CD4-positive, alpha-beta T cell treated with Interleukin-15 for 1 hour (primary cell): ENCODE measurements around the gene DRD3.
A peak's percentile ranks its signal among the peaks of the same experiment; 100 is the strongest.

Experiments used
- DNase-seq: peaks from one replicate; pipeline ENCODE4 v3.0.0-alpha.2; 2020

Gene DRD3

DNA sequence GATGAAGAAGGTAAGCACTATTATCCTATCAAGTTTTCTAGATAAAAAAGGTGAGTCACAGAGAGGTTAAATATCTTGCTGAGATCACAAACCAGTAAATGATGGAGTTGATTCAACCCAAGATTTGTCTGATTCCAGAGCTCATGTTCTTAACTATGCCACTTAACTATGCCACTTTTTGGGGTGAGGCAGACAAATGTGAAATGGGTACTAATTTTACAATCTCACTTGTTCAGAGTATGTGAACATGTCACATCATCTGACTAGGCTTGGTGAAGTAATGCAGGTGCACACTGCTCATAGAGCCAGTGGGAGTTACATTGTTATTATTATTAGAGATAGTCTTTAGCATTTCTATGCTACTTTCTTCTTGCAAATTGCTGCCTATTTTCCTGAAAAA is 2.0 kb downstream of the DRD3 start:
- DNase-seq = no peak

DNA sequence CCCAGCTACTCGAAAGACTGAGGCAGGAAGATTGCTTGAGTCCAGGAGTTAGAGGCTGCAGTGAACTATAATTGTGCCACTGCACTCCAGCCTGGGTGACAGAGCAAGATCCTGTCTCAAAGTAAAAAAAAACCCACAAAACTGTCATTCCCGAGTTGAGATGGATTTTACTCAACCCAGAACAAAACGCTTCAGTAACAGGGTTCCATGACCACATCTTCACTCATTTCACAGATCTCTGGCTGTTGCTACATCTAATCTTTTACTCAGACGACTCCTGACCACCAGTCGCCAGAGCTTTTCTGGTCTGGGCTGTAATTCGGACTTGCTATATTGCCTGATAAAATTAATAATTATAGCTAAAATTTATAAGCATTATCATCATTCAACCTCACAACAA is 2.4 kb downstream of the DRD3 start:
- no peak for DNase-seq

DNA sequence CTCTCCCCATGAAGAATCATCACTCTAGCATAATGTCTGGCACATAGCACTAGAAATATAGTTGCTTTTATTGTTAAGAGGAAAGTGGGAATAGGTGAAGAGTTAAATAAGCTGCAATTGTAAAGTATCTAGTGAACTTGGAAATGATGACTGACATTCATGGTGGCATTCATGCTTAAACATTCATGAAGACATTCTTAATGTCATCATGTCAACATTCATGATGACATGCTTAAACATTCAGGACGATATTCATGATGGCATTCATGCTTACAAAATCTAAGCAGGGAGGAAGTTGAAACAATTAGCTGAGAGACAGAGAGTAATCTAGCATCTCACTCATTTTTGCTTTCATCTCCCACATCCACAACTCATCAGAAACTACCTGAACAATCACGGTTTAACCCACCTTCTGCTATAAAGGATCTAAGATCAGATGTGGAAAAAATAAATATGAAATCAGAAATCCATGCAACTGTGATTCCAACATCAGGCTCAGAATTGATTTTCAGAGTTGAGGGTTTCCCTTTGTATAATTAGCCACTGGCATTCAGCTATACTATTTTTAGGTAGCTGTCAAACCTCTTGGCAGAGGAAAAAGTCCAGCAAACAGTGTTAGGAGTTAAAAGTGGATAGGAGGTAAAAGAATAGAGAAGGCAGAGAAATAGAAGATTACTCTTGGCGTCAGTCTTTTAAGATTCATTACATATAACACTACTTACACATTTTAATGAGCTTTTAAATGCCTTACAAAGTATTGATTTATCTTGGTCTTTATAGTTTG is 3.5 kb downstream of the DRD3 start:
- DNase-seq = no peak

DNA sequence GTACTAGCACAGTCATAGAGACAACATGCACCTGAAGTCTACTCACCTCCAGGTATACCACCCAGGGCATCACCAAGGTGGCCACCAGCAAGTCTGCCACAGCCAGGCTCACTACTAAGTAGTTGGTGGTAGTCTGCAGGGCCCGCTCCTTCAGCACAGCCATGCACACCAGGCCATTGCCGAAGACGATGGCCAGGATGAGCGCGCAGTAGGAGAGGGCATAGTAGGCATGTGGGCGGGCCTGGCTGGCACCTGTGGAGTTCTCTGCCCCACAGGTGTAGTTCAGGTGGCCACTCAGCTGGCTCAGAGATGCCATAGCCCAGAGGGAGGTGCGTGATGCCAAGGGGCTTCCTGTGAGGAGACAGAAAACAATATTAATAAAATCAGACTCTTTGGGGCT is 7.2 kb downstream of the DRD3 start:
- DNase-seq = no peak

DNA sequence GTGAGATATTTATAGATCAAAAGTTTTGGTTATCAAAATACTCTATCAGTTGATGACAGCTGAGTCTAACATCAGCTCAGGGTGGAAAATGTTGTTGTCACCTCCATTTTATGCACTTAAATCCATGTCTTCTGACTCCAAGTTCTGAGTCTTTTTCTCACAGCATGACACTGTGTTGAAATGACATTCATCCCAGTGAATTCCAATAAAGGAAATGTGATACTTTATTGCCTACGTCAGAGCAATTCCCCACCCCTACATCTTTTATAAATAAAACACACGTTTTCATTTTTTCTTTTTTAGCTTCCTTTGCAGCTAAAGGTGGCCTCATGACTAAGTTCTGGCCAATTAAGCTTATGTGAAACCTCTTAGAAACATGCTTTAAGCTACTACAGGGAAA is 10.7 kb downstream of the DRD3 start:
- no peak for DNase-seq

DNA sequence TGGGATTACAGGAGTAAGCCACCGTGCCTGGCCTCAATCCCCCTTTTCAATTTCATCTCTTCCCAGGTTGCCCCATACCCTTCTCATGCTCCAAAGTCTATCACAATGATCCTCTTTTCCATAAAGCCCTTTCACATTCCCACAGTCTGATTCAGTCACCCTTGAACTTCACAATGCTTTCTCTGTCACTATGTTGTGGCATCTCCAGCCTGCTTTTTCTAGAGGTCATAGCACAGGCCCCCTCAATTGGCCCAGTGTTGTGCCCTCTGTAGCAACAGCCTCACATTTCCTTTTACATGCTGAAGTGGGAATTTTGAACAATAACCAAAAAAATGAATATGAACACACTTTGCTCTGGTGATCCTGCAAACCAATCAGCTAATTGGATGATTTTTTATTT is 21.5 kb downstream of the DRD3 start:
- no peak for DNase-seq

DNA sequence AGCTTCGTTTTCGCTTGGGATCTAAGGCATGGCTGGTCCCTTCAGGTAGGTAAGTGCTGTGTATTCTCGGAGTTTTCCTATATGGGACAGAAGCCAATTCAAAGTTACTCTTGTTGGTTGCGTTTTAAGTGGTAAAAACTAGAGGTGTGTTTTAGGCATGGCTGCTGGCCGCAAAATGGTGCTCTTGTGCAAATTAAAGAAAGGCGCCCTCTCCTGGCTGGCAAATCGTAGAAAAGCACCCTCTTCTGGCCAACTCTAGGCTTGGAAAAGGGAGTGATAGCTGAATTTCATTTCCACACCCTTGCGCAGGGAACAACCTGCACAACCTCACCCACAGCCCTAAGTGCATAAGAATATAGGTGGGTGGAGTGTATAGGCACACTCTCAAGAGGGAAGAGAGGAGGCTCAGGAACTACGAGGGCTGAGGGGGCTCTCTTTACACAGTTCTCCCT is 23.5 kb downstream of the DRD3 start:
- peak; percentile 20 for DNase-seq

DNA sequence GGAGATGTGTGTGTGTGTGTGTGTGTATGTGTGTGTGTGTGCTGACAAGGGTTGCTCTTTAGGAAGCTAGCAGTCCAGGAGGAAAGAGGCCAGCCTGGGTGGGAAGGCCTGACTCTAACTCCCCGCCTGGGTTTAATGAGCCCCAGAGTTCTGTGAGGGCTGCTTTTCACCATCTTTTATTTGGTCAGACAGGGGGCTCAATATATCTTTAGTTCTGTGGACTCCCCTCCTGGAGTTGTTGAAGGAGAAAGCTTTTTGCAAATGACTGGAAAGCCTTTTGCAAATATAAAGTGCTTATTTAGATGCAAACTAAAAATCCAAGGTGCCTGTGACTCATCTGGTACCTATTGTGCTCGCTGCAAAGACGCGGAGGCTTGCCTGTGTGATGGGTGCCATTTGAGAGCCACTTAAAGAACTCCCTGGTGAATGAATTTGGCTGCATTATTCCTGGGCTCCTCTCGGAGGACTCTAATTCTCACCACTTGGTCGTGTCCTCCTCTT is 24.5 kb downstream of the DRD3 start:
- DNase-seq = no peak

DNA sequence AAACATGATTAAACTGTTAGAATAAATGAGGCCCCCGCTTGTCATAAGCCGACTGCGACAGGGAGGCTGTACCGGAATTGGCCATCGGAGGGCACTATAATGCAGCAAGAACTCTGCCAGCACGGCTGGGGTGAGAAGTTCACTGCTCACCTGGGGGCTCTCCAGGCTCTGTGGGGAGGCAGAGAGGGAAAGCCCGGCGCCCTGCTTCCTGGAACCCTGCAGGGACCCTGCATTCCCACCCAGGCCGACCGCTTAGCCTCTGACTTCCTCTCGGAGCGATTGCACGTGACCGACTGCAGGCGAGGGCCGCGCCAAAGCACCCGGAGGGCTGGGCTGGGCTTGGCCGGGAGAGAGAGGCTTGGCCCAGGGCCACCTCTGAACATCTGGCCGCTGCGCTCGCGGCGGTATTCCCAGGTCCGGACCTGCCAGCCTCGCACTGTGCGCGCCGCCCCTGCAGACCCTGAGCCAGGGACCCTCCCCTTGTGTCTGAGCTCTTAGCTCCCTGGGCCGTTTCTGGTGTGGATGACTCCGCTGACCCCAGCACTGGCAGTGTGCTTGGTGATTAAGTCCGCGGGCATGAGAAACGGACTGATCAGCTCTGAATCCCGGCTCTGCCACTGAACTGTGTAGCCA is 26.2 kb downstream of the DRD3 start:
- DNase-seq = peak; percentile 80

DNA sequence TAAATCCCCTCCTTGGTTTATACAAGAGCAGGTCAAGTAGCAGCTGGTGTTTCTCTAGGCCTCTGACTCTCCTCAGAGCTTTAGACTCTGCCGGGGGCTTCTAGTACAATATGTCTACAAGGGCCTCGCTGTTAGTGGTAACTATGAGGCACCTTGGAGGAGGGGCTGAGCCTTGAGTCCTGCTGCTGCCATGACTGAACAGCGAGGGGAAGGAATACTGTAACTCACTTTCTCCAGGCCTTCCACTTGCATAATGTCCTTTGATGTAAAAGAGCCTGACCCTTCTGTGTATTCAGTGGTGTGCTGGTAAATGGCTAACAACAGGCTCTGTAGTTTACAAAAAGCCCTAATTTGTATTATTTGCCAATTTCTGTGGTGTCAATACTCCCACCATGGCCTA is 27.8 kb downstream of the DRD3 start:
- no peak for DNase-seq

DNA sequence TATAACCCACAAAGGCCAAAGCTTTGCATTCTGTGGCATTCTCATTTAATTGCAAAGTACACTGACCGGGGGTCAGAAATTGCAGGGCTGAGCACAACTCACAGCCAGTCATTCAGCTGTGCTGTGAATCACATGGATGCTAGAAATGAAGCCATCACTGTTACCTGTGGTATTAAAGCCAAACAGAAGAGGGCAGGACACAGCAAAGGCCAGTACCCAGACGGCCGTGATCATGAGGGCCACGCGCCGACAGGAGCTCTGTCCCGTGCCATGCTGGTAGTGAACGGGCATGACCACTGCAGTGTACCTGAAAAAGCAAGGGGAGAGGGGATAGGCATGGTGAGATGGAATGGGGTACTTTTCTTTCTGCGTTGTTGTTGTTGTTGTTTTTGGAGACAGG is 31.6 kb downstream of the DRD3 start:
- no peak for DNase-seq

DNA sequence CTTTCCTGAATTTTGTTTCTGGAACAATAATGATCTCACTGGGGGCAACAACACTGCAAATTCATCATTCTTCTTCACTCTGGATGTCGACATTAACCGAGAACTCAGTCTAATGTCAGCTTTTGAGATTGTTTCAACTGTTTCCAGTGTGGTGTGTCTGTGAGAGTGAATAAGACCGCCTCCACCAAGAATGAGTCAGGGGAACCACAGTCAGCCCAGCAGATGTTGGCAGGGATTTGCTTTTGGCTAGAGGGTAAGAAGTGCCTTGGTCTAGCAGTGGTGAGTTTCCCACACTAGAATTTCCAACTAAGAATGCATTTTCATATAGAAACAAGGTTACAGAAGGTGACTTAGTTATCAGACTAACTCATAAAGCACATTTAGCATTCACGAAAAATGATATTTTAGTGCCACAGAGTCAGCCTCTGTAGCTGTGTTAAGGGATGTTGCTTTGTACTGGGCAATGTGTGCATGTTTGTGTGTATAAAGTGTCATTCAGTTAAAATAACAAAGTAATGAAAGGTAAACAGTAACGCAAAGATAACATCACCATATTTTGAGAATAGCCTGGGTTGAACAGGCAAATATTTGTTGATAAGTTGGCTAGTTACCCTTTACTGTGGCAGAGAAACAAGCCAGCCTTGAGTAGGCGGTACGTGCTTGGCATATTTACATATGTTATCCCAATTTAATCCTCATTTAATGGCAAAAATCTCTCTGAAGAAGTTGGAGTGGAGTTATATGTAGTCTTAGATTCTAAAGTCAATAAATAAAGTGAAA is 33.8 kb downstream of the DRD3 start:
- no peak for DNase-seq

DNA sequence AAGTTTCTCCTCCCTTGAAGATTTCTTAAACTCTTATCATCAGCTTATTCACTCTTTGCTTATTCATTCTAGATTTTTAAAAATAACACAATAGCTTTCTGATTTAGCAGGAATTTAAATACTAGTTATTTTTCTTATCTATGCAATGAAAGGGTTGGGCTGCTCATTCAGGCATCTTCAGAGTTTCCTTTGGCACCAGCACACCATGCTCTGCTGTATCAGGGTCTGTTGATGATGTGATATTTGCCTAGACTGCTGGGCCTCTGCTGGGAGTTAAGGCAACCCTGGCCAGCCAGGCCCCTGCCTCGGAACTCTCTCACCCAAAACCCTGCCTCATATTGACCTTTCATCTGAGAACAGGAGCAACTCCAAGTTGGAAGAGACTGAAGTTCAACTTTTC is 35.0 kb downstream of the DRD3 start:
- no peak for DNase-seq

DNA sequence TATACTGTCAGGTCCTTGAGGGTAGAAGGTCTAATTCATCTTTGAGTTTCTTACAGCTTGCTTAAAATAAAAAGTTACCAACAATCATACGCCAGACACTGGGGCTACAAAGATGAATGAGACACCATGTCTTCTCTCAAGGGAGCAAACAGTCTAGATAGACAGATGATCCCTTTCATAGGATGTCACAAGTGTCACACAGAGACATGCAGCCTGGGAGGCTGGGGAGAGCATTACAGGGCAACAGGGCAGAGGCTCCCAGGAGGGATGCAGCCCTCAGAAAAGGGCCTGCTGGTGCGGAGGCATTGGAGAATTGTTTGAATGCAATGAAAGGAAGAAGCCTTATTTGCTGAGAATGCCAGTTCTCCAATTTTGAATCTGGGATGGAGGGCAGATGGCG is 39.0 kb downstream of the DRD3 start:
- DNase-seq = no peak

DNA sequence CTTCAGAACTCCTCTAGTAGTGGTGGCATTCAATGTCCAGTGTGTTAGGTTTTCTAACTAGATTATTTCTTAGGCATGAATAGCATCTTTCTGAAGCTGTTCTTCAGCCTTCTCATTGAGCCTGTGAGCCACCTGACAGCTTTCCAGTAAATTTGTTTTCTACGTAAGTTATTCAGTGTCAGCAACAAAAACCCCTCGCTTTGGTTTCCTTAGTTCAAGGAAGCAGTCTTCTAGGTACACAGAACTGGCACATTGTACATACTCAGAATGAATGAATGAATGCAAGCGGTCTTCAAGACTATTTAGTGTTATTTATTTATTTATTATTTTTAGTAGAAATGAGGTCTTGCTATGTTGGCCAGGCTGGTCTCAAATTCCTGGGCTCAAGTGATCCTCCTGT is 44.9 kb downstream of the DRD3 start:
- DNase-seq = no peak

DNA sequence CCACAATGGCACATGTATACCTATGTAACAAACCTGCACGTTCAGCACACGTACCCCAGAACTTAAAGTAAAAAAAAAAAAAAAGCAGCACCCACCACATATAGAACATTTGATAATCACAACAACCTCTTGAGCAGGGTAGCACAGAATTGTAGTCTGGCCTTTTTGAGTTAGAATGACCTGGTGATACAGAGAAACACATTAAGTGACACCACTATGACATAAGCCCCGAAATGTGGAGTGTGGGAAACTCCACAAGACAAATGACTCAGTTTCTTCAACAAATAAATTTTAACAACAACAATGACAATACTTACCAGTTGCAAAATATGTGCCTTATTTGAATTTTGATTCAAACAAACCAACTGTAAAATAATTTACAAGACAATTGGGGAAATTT is 46.4 kb downstream of the DRD3 start:
- DNase-seq = no peak

DNA sequence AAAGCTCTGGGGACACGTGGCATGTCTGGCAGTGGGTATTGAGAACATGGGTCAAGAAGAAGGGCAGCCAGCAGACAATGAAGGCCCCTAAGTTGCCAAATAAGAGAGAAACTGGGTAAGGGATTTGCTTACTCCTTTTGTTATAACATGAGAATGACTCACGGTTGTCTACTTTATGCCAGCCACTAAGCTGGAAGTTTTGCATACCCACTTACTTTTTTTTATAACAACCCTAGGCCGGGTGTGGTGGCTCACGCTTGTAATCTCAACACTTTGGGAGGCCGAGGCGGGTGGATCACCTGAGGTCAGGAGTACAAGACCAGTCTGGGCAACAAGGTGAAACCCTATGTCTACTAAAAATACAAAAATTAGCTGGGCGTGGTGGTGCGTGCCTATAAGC is 50.0 kb downstream of the DRD3 start:
- DNase-seq = no peak

DNA sequence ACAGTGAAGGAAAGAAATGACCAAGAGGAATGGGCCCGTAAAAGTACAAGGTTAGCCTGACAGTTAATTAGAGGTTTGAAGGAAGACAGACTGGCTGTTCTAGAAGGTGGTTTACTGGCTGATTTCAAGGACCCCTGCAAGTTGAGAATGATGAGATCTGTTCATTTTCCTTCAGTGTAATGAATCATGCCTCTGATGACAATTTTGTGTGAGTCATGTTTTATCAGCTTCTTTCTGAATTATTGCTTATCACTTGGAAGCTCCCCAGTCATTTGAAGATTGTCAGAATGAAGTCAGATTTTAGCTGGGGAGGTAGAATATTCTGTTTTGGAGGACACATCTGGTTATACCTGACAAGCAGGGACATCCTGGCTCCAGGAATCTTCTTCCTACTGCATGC is 50.6 kb downstream of the DRD3 start:
- no peak for DNase-seq

DNA sequence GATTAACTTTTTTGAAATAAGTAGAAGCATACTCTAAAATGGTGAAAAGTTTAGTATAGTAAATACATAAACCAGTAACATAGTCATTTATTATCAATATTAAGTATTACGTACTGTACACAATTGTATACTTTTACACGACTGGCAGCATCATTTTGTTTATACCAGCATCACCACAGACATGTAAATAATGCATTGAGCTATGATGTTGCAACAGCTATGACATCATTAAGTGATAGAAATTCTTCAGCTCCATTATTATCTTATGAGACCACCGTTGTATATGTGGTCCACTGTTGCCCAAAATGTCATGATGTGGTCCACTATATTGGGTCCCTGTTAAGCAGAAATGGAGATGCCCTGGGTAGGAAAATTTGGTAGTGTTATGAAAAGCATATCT is 51.3 kb downstream of the DRD3 start:
- DNase-seq = no peak

DNA sequence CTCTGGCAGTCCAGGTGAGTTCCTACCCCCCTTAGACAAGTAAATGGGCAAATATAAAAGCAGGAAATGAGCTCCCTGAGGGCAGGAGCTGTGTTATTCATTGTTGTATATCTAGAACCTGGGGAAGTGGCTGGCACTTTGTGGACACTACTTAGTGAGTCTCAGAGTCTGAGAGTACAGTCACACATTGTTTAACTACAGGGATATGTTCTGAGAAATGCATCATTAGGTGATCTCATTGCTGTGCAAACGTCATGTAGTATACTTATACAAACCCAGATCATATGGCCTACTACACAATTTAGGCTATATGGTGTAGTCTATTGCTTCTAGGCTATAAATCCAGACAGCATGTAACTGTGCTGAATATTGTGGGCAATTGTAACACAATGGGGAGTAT is 52.4 kb downstream of the DRD3 start:
- no peak for DNase-seq

DNA sequence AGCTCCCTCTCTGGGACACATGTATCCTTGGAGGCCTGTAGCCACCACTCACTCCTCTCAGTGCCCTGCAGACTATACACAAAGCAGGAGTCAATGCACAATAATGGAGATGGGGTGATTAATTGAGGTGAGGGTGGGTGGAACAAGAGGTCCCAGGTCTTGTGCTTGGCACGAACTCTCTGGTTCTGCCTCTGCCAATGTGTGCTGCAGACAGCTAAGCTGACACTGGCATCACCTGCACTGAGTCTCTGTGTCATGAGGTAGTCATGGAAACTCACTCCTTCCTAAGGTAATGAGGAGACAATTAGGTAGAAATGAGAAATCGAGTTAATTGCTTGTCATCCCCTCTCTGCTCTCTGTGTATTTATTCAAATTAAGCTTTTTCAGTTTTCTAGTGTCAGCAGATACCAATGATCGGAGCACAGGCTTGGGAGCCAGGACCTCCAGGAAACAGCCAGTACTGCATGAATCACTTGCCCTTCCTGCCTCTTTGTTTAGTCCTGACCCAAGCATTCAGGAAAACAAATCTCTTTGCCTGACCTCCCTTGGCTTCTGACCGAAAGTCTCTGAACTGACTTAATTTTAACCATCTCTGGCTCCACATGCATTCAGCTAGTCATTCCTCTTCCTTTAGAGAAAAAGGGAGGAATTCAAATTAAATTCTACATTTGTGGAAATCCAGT is 56.7 kb downstream of the DRD3 start:
- DNase-seq = no peak

DNA sequence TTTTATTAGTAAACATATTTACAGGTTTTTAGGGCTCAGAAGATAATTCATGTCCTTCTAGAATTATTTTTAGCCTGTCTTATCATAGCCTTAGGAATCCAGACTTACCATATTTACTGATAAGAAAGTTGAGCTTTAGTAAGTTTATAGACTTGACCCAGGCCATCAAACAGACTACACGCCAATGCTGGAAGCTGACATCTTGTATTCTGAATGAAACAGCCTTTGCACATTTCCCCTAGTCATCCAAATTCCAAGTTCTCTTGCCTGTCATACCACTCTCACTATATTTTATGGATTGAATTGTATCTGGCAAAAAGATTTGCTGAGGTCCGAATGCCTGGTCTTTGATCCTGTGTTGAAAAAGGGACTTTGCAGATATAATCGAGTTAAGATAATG is 58.6 kb downstream of the DRD3 start:
- DNase-seq = no peak

DNA sequence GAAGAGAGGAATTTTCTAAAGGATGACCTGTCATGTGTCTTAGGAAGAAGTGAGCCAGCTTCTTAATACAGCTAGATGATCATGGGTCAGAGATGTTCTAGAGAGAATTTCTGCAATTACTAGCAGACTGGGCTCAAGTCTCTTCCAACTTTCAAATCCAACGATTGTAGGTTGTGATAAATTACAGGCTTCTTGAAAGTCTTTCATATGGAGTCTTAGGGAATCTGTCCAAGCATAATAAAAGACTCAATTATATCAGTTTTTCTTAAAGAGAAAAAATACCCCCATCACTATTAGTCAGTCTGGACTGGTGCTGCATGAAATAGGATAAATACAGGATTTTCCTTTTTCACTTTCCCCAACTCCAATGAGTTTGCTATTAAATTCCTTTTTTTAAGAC is 59.1 kb downstream of the DRD3 start:
- DNase-seq = no peak
